ENCODE results near the gene C1QTNF12. TPM values are rescaled to one million over a fixed set of nuclear protein-coding genes. Genes with fewer than 3 reads are reported as not detected.

C1QTNF12 gene
- total RNA-seq, 2 donors from 2014 or later, result not detected

DNA sequence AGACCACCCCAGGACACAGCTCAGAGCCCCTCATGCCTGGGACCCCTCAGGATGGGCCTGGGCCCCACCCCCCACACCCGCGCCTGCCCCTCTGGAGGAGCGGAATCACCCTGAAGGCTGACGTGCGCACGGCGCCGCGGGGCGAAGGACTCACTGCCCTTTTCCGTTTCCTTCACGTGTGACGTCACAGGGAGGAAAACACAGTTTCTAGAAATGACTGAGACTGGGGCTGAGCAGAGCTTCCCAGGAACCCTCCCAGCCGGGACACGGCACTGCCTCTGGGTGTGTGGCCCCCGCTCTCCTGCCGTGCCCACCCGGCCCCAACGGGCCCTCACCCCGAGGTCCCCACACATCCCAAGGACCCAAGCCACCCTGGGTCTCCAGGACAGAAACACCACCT lies 27.2 kb downstream of the C1QTNF12 start:
- Histone ChIP-seq H3K27ac (no peak overlapping the region), H3K36me3 (peaks cover 72% of the 10 kb centered on the region), H3K4me1 (peaks cover 0 to 14% of the 10 kb centered on the region in 2 donors), H3K4me3 (no peak overlapping the region), H3K9me3 (no peaks in the 10 kb centered on the region), H3K27me3 (no peaks in the 10 kb centered on the region)
- no peak for DNase-seq (ENCODE audit: low spot score)
- TF ChIP-seq, protein P1, sequence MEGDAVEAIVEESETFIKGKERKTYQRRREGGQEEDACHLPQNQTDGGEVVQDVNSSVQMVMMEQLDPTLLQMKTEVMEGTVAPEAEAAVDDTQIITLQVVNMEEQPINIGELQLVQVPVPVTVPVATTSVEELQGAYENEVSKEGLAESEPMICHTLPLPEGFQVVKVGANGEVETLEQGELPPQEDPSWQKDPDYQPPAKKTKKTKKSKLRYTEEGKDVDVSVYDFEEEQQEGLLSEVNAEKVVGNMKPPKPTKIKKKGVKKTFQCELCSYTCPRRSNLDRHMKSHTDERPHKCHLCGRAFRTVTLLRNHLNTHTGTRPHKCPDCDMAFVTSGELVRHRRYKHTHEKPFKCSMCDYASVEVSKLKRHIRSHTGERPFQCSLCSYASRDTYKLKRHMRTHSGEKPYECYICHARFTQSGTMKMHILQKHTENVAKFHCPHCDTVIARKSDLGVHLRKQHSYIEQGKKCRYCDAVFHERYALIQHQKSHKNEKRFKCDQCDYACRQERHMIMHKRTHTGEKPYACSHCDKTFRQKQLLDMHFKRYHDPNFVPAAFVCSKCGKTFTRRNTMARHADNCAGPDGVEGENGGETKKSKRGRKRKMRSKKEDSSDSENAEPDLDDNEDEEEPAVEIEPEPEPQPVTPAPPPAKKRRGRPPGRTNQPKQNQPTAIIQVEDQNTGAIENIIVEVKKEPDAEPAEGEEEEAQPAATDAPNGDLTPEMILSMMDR (IDR thresholded peaks at IDR 0.05), result no peak

DNA sequence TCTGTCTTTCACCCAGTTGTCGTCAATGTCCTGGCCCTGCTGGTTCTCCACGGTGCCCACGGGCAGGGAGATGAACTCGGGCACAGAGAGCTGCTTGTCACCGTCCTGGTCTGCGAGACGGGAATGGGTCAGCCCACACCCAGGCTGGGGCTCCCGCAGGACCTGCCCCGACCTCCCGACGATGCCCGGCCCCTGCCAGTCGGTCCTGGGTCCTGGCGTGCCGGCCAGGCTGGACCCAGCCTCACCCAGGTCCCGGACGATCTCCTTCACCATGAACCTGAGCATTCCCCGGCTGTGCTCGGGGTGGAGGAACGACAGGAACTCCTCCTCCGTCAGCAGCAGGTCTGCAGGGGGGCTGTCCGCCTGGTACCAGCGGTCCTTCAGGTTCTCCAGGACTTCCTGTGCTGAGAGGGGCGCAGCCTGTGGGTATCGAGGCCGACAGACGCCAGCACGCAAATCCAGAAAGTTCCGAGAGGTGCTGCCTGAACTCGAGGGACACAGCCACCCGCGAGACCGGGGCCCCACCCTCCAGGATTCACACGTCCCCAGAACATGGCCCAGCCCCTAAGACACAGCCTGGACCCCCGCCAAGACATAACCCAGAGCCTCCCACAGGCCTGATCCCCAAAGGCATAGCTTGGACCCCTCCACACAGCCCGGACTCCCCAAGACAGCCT lies 27.9 kb downstream of the C1QTNF12 start:
- DNase-seq (ENCODE audit: low spot score), result no peak
- Histone ChIP-seq H3K4me3 (no peak overlapping the region), H3K27ac (no peak overlapping the region), H3K27me3 (no peaks in the 10 kb centered on the region), H3K4me1 (peaks cover 0 to 17% of the 10 kb centered on the region in 2 donors), H3K36me3 (peaks cover 68% of the 10 kb centered on the region), H3K9me3 (no peaks in the 10 kb centered on the region)
- TF ChIP-seq, protein P1 (IDR thresholded peaks at IDR 0.05), result no peak

DNA sequence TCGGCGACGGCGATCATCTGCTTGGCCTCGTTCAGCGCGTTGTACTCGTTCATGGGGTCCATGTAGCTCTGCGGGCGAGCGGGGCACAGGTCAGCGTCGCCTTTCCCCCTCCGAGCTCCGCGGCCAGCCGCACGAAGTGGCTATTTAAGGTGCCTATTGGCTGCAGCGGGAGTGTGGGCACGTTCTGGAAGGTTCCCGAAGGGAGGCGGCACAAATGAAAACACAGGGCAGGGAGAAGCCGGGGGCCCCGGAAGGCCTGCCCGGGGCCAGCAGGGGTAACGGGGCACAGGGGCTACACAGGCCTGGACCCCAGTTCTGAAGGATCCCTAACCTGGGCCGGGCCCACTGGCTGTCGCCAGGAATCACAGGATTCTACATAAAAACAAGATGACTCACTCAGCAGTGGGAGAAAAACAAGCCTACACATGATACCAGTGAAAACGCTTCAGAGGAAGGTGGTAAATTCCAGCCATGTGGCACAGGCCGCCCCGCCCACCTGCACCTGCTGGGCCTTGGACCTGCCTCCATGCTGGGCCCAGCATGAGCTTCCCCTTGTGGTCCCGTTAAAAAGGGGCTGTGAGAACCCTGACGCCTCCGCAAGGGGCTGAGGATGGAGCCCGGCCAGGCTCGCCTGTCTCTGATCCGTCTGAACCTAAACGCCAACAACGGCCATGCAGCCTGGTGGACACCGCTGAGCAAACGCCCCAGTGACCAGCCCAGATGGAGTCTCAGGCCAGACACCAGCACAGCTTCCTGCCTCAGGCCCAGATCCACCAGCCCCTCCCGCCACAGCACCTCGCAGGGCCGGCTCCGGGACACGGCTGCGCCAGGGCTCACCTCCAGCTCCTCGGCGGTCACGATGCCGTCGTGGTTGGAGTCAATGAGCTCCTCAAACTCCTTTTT lies 28.6 kb downstream of the C1QTNF12 start:
- Histone ChIP-seq H3K27me3 (no peaks in the 10 kb centered on the region), H3K9me3 (no peaks in the 10 kb centered on the region), H3K36me3 (peaks cover 60% of the 10 kb centered on the region), H3K27ac (no peak overlapping the region), H3K4me1 (peaks cover 0 to 23% of the 10 kb centered on the region in 2 donors), H3K4me3 (no peak overlapping the region)
- TF ChIP-seq, protein P1 (IDR thresholded peaks at IDR 0.05), result no peak
- no peak for DNase-seq (ENCODE audit: low spot score)

DNA sequence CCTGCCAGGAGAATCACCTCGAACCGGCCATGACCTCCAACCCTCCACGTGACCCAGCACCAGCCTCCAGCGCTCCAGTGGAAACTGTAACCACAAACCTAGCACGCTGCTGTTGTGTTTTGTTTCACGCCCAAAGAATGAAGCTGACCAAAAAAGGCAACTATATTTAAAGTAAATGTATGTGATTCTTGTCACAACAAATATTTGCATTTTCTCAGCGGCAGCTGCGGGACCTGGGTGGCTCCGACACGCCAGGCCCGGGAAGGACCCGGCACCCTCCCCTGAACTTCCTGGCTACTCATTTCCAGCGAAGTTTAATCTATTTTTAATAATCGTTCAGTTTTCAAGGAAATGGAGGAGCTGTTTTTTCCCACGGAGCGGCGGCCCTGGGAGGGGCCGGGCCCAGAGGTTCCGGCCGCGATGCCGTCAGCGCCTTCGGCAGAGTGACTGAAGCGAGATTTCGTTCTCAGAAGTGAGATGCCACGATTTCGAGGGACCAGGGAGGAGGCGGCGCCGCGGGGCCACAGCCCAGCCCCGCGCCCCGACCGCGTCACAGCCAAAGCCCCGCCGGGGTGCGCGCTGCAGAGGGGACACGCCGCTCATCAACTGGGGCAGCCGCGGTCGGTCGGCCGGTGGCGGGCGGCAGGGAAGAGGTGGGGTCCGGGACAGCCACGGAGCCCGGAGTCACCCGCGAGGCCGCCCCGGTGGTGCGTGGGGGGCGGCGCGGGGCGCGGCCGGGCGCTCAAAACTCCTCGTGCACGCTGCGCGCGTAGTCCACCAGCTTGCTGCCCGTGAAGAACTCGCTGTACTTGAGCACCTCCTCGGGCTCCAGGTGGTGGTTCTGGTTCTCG lies 29.5 kb downstream of the C1QTNF12 start:
- H3K36me3 ChIP-seq, result peaks cover 51% of the 10 kb centered on the region

More for the DNA sequence above, 29.5 kb downstream of the C1QTNF12 start:
- TF ChIP-seq, protein P1 (IDR thresholded peaks at IDR 0.05), result no peak
- Histone ChIP-seq H3K4me1 (peaks cover 0 to 28% of the 10 kb centered on the region in 2 donors), H3K27me3 (no peaks in the 10 kb centered on the region), H3K9me3 (no peaks in the 10 kb centered on the region), H3K27ac (peak overlapping the region in 1 of 2 donors; percentile 18), H3K4me3 (no peak overlapping the region)
- no peak for DNase-seq (ENCODE audit: low spot score)
